Omental fat pad (tissue), 4 donors: ENCODE measurements around the gene GABARAPL2. TPM values are rescaled to one million over a fixed set of nuclear protein-coding genes. Genes with fewer than 3 reads are reported as not detected.
"Not testable (repeated sequence)": the region's sequence is repeated elsewhere in the genome, so short reads cannot be mapped to it uniquely, and the experiment has no call there.

Experiments
- ATAC-seq: fragments of 150-250 bp; one replicate; pipeline ENCODE4 v1.9.1; 2016; ENCODE audit warnings: mild to moderate bottlenecking, moderate library complexity; ENCODE audit not compliant: low FRiP score
- DNase-seq: peaks from one replicate; pipeline ENCODE4 v3.0.0-alpha.2; 2019; ENCODE audit warnings: low spot score
- total RNA-seq, 4 donors: library from RNA; depleted of rRNA; stranded (reverse); fragments of >200 nt; gene quantifications; one replicate each; pipeline ENCODE4 v1.1.0, GENCODE V29; 2016
- TF ChIP-seq, protein P1 (sequence below), 3 donors: fragments of 450-650 bp; IDR thresholded peaks; one replicate each; pipeline ENCODE4 v1.5.1; 2016 to 2017; ENCODE audit warnings: antibody characterized with exemption in 3 of 3, mild to moderate bottlenecking in 3 of 3, moderate library complexity in 2 of 3

GABARAPL2 gene
- total RNA-seq, 4 donors from 2014 or later = 76.9 to 119 (median 89.2) TPM

DNA sequence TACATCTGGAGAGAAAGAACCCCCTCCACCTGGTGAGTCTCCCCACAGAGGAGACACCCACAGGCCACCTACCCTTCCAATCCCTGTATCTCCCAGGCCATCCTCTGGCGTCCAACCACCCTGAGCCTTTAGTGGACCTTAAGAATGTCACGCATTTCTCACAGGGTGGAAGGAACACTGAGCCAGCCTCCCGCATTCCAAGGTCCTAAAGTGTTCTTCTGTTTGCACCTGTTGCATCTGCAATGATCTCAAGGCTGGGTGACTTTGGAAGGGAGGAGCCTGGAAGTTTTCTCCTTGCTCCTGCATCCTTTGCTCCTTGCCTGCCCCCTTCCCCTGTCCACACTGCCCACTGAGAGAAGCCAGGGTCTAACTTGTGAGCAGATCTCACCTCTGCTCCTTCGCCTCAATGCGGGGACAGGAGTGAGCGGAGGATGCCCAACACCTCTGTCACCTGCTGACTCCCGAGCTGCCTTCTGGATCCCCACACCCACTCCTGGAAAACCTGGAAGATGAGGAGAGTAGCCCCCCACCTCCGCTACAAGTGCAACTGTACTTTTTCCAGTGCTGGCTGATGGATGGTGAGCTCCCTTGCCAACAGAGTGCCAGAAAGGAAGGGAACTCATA lies 33.9 kb upstream of the GABARAPL2 start:
- ATAC-seq = no peak
- DNase-seq = no peak
- TF ChIP-seq, protein P1, sequence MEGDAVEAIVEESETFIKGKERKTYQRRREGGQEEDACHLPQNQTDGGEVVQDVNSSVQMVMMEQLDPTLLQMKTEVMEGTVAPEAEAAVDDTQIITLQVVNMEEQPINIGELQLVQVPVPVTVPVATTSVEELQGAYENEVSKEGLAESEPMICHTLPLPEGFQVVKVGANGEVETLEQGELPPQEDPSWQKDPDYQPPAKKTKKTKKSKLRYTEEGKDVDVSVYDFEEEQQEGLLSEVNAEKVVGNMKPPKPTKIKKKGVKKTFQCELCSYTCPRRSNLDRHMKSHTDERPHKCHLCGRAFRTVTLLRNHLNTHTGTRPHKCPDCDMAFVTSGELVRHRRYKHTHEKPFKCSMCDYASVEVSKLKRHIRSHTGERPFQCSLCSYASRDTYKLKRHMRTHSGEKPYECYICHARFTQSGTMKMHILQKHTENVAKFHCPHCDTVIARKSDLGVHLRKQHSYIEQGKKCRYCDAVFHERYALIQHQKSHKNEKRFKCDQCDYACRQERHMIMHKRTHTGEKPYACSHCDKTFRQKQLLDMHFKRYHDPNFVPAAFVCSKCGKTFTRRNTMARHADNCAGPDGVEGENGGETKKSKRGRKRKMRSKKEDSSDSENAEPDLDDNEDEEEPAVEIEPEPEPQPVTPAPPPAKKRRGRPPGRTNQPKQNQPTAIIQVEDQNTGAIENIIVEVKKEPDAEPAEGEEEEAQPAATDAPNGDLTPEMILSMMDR (IDR thresholded peaks at IDR 0.05) = no peak

DNA sequence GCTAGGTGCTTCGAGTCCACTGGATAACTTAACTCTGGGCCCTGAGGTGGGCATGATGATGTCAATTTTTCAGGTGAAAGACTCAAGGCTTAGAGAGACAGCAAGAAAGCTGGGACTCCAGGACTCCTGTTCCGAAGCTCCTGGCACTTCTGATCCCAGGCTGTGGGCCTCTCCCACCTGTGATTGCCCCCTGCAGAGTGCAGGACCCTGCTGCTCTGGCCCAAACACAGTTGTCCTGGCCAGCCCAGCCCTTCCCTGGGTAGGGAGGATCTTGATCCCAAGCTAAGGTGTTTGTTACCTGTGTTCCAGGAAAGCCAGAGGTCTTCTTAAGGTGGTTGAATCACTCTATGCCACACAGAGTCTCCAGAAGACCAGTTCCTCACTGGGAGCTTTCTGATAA lies 33.4 kb upstream of the GABARAPL2 start:
- TF ChIP-seq, protein P1 (IDR thresholded peaks at IDR 0.05) = no peak
- DNase-seq = no peak

DNA sequence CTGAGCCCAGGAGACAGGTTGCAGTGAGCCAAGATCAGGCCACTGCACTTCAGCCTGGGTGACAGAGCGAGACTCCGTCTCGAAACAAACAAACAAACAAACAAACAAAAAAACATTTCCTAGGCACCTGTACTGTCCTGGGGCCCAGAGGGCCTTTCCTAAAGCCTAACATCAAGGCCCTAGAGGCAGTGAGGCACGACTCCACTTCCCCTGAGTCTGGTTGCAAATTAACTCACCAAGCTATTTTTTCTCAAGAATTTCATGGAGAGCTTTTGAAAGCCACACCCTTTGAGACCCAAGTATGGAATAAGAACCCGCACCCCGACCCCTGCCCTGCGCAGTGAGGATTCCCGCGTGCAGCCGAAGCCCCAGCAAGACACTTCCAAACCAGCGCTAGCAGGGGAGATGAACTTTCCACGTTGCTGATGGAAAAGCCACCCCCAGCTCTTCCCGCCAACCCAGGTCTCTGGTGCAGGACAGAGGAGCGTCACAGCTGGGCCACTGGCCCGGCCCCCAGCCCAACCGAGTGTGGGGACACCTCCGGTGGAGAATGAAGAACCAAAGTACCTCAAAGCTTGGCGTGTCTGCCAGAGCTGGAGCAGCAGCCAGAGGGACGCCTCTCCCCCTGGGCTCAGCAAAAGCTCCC lies 31.5 kb upstream of the GABARAPL2 start:
- TF ChIP-seq, protein P1 (IDR thresholded peaks at IDR 0.05) = no peak
- ATAC-seq (no peak), DNase-seq (no peak)

More for the DNA sequence above, 33.4 kb upstream of the GABARAPL2 start:
- ATAC-seq = no peak

DNA sequence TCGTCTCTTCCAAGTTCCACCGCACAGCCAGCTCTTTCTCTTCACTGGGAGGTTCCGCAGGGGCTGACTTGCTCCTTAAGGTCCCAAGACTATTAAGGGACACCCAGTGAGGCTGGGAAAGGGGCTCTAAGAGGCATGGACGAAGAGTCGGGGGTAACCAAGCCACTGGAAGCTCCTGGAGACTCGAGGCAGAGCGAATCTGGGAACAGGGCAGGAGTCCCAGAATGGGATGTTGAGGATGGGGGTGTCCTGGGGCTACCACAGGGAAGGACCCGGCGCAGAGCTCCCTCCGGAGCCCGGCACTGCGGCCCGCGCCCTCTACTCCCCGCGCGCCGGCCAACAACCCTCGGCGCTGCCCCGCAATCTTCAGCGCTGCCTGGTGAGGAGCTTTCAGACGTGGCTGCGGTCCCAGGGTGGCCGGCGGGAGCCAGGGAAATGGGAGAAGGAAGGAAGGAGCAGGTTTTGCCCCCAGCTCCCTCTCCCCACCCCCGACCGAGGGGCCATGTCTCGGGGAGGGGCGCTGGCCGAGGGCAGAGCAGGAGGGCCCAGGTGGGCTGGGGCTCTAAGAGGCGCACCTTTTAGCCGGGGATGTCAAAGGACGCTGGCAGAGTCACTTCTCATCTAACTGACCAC lies 30.9 kb upstream of the GABARAPL2 start:
- DNase-seq (no peak), ATAC-seq (no peak)
- TF ChIP-seq, protein P1 (IDR thresholded peaks at IDR 0.05) = no peak

DNA sequence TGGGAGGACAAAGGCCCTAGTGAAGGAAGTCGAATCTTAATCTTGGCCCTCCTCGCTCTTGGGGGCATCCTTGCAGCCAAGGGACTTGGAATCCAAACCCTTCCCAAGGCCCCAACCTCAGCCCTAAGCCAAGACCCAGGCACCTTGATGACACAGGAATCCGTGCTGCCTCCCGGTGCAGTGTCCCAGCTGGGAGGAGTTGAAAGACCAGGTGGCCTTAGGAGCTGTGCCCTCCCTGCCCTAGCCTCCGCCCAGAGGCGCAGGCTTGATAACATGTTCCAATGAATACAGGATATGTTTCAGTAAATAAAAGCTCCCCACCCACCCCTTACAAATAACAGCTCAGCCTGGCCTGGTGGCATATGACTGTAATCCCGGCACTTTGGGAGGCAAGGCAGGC lies 30.3 kb upstream of the GABARAPL2 start, which contains the start of gene CHST5:
Gene CHST5, minus strand, starts transcription at position 208 of the 400 bp plus-strand sequence. CDS start 5,724 bp downstream, outside the sequence.
- no peak for ATAC-seq
- DNase-seq = no peak
- TF ChIP-seq, protein P1 (IDR thresholded peaks at IDR 0.05) = no peak

DNA sequence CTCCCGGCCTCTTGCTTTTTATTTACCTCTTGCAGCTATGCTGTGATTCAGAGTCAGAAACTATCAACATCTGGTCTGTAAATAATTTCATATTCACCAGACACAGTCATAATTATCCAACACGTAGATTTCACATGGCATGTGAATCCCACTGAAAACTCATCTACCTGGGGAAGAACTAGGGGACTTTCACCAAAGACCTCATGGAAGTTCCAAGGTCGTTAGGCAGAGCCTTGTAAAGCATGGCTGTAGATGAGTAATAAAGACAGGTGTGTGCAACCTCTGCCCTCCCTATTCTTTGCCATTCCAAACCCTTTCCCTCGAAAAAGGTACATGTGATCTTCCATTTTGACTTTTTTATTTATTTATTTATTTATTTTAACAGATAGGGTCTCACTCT lies 28.4 kb upstream of the GABARAPL2 start:
- DNase-seq (no peak), ATAC-seq (no peak)
- TF ChIP-seq, protein P1 (IDR thresholded peaks at IDR 0.05) = no peak

DNA sequence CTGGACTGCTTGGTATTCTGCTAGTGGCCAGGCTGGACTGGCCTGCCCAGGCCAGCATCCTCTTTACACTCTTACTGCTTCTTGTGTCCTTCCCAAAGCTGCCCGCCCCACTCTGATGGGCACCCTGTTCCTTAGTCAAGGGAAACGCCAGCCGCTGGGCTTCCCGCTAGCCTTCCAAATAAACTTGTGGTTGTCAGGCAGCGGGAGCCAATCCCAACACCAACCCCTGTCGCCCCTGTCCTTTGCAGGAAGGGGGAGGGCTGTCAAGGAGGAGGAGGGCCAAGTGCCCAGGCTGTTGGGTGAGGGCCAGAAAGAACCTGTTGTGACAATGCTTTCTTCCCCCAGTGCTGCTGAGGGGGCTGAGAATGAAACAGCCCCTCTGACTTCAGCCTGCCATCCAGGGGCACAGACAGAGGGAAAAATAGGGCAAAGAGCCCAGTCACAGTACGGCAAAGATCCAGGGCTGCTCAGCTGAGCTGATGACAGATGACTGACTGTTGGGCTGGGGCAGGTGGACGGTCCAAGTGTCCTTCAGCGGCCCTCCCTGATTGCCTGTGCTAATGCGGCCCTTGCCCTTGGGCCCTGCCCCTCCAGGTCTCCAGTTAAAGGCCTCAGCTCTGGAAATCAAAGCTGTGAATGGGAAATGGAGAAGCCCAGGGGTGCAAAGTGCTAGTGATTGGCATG lies 27.2 kb upstream of the GABARAPL2 start:
- DNase-seq, ATAC-seq: not testable (repeated sequence)
